WTC11 (cell line): ENCODE measurements around the gene ZBTB43. TPM values are rescaled to one million over a fixed set of nuclear protein-coding genes. Genes with fewer than 3 reads are reported as not detected.
A peak's percentile ranks its signal among the peaks of the same experiment; 100 is the strongest.
"Not testable (repeated sequence)": the region's sequence is repeated elsewhere in the genome, so short reads cannot be mapped to it uniquely, and the experiment has no call there.

Experiments
- ATAC-seq: fragments of 200-7000 bp; cut with Tn5 transposase; 2 replicates; pipeline ENCODE4 v1.10.0; 2021; ENCODE audit warnings: mild to moderate bottlenecking, moderate library complexity
- CTCF ChIA-PET: fragments of 300-600 bp; sonication (Branson Sonifier 250); formaldehyde crosslinking; loops from one replicate; lab custom pipeline; 2021; ENCODE audit warnings: antibody characterized with exemption; lab: Charles Lee
- POLR2A ChIA-PET: fragments of 350-600 bp; sonication (Branson Sonifier 250); formaldehyde crosslinking; loops from one replicate; lab custom pipeline; 2021; ENCODE audit warnings: antibody characterized with exemption; lab: Charles Lee
- DNase-seq: peaks from one replicate; pipeline ENCODE4 v3.0.0; 2021; ENCODE audit warnings: low spot score
- H3K27ac Mint-ChIP-seq: 2 replicates; pipeline ENCODE4 v1.8.0; 2021; ENCODE audit warnings: mixed read lengths
- H3K27me3 Mint-ChIP-seq: 2 replicates; pipeline ENCODE4 v1.8.0; 2021; ENCODE audit warnings: low read depth, mild to moderate bottlenecking, moderate library complexity, mixed read lengths
- H3K36me3 Mint-ChIP-seq: 2 replicates; pipeline ENCODE4 v1.8.0; 2021; ENCODE audit warnings: mixed read lengths
- H3K4me1 Mint-ChIP-seq: 2 replicates; pipeline ENCODE4 v1.8.0; 2022; ENCODE audit warnings: mixed read lengths
- H3K4me3 Mint-ChIP-seq: 2 replicates; pipeline ENCODE4 v1.8.0; 2021; ENCODE audit warnings: mild to moderate bottlenecking, moderate library complexity, mixed read lengths
- H3K9me3 Mint-ChIP-seq: 2 replicates; pipeline ENCODE4 v1.8.0; 2021; ENCODE audit warnings: mixed read lengths
- ATF1 ChIP-seq: sonication (generic); formaldehyde crosslinking; IDR thresholded peaks from 2 replicates; pipeline ENCODE4 v1.8.1; 2023; ENCODE audit warnings: mild to moderate bottlenecking, moderate library complexity, missing genetic modification reagents
- CREB1 ChIP-seq: sonication (generic); formaldehyde crosslinking; IDR thresholded peaks from 2 replicates; pipeline ENCODE4 v1.8.0; 2023; ENCODE audit warnings: mild to moderate bottlenecking, missing genetic modification reagents
- E2F5 ChIP-seq: sonication (generic); formaldehyde crosslinking; IDR thresholded peaks from 2 replicates; pipeline ENCODE4 v1.8.1; 2022; ENCODE audit warnings: mild to moderate bottlenecking, moderate library complexity, missing genetic modification reagents
- GABPB1 ChIP-seq: sonication (generic); formaldehyde crosslinking; IDR thresholded peaks from 2 replicates; pipeline ENCODE4 v1.8.1; 2023; ENCODE audit warnings: mild to moderate bottlenecking, missing genetic modification reagents
- KAT7 ChIP-seq: sonication (generic); formaldehyde crosslinking; IDR thresholded peaks from 2 replicates; pipeline ENCODE4 v1.8.1; 2023; ENCODE audit warnings: missing genetic modification reagents, mild to moderate bottlenecking, borderline replicate concordance
- MLX ChIP-seq: sonication (generic); formaldehyde crosslinking; IDR thresholded peaks from 2 replicates; pipeline ENCODE4 v1.8.1; 2023; ENCODE audit warnings: mild to moderate bottlenecking, missing genetic modification reagents, moderate library complexity
- NR1H2 ChIP-seq: sonication (generic); formaldehyde crosslinking; IDR thresholded peaks from 2 replicates; pipeline ENCODE4 v1.9.0; 2021; ENCODE audit warnings: mild to moderate bottlenecking, moderate library complexity, missing genetic modification reagents
- PREB ChIP-seq: sonication (generic); formaldehyde crosslinking; IDR thresholded peaks from 2 replicates; pipeline ENCODE4 v1.8.1; 2022; ENCODE audit warnings: mild to moderate bottlenecking, missing genetic modification reagents, moderate library complexity, borderline replicate concordance
- RELA ChIP-seq: sonication (generic); formaldehyde crosslinking; IDR thresholded peaks from 2 replicates; pipeline ENCODE4 v1.8.1; 2022; ENCODE audit warnings: missing genetic modification reagents, mild to moderate bottlenecking, borderline replicate concordance
- SMAD4 ChIP-seq: sonication (generic); formaldehyde crosslinking; IDR thresholded peaks from 2 replicates; pipeline ENCODE4 v1.8.0; 2022; ENCODE audit warnings: mild to moderate bottlenecking, missing genetic modification reagents
- TCF7 ChIP-seq: sonication (generic); formaldehyde crosslinking; IDR thresholded peaks from 2 replicates; pipeline ENCODE4 v1.8.0; 2022; ENCODE audit warnings: mild to moderate bottlenecking, low read depth, missing genetic modification reagents, moderate library complexity
- TP53 ChIP-seq: sonication (generic); formaldehyde crosslinking; IDR thresholded peaks from 2 replicates; pipeline ENCODE4 v1.8.1; 2023; ENCODE audit warnings: mild to moderate bottlenecking, missing genetic modification reagents
- ZNF317 ChIP-seq: sonication (generic); formaldehyde crosslinking; IDR thresholded peaks from 2 replicates; pipeline ENCODE4 v1.8.1; 2023; ENCODE audit warnings: low read depth, mild to moderate bottlenecking, moderate library complexity, missing genetic modification reagents, borderline replicate concordance
- ZNF416 ChIP-seq: fragments of 250-450 bp; sonication (Bioruptor Pico); IDR thresholded peaks from 2 replicates; pipeline ENCODE4 v1.9.0; 2021; ENCODE audit warnings: mild to moderate bottlenecking, inconsistent platforms
- ZNF423 ChIP-seq: fragments of 250-450 bp; sonication (Bioruptor Pico); IDR thresholded peaks from 2 replicates; pipeline ENCODE4 v2.1.2; 2022; ENCODE audit warnings: mild to moderate bottlenecking, moderate library complexity
- ZNF425 ChIP-seq: fragments of 250-450 bp; sonication (Bioruptor Pico); conservative IDR thresholded peaks from 2 replicates; pipeline ENCODE4 v1.9.0; 2021; ENCODE audit warnings: mild to moderate bottlenecking
- total RNA-seq: library from RNA; stranded (reverse); gene quantifications from 3 replicates; pipeline ENCODE4 v1.2.3, GENCODE V29; 2021

The ZBTB43 gene
- total RNA-seq, 1 experiment from 2014 or later: 23.8 TPM

- Mint-ChIP-seq H3K4me3 (peak overlapping the region; percentile 95), H3K36me3 (no peaks in the 10 kb centered on the region), H3K4me1 (peaks cover 13% of the 10 kb centered on the region), H3K27me3 (peaks cover 12% of the 10 kb centered on the region), H3K9me3 (peaks cover 5% of the 10 kb centered on the region; the same call in 1 of the 2 replicates), H3K27ac (peak overlapping the region; percentile 89)
- DNase-seq (no peak), ATAC-seq (no peak)
- POLR2A ChIA-PET: interaction anchor here (0.6 to 1.3 kb wide), 5 partner anchors 13 to 110 kb away, joined by 3 to 4 read pairs (median 3); partner anchors contain the start of genes RALGPS1 and ZBTB34
- TF ChIP-seq ZNF425 (CRISPR knock-in tag) (no peak), PREB (CRISPR knock-in tag) (no peak)
- CTCF ChIA-PET: interaction anchor here (0.9 to 2.8 kb wide), 7 partner anchors 23 to 247 kb away, joined by 3 to 22 read pairs (median 5); no protein-coding TSS in a partner anchor
These were observed 593 bp upstream of the ZBTB43 start for GRCh38 chr9:126804198-126804695.

GRCh38 chr9:126805554-126806262, 868 bp downstream of the ZBTB43 start:
- H3K4me3 Mint-ChIP-seq: peak overlapping the region; percentile 95
- POLR2A ChIA-PET: interaction anchor here (1.1 to 1.3 kb wide), 2 partner anchors 24 to 109 kb away, joined by 3 to 4 read pairs; partner anchors contain the start of gene RALGPS1
- H3K36me3 Mint-ChIP-seq: no peaks in the 10 kb centered on the region
- no peak for ATAC-seq
- TF ChIP-seq ZNF317 (no peak), NR1H2 (CRISPR knock-in tag) (no peak), ATF1 (no peak), TCF7 (CRISPR knock-in tag) (no peak)
- TF ChIP-seq, all 79 proteins: peak for 0
- DNase-seq: no peak
- CTCF ChIA-PET: interaction anchor here (0.8 to 2.8 kb wide), 6 partner anchors 20 to 810 kb away, joined by 3 to 22 read pairs (median 4); no protein-coding TSS in a partner anchor
- Mint-ChIP-seq H3K9me3 (peaks cover 5% of the 10 kb centered on the region; the same call in 1 of the 2 replicates), H3K27me3 (peaks cover 12% of the 10 kb centered on the region), H3K27ac (peak overlapping the region; percentile 95), H3K4me1 (peaks cover 13% of the 10 kb centered on the region)

GRCh38 chr9:126806336-126806735, 1.5 kb downstream of the ZBTB43 start:
- Mint-ChIP-seq H3K9me3 (peaks cover 5% of the 10 kb centered on the region; the same call in 1 of the 2 replicates), H3K4me3 (peak overlapping the region; percentile 95), H3K27me3 (peaks cover 12% of the 10 kb centered on the region), H3K27ac (no peak overlapping the region), H3K4me1 (peaks cover 13% of the 10 kb centered on the region), H3K36me3 (no peaks in the 10 kb centered on the region)
- DNase-seq: no peak
- ChIA-PET POLR2A (no interaction called here), CTCF (interaction anchor here (1.3 kb wide), 1 partner anchor 100 kb away, joined by 3 read pairs; no protein-coding TSS in a partner anchor)
- no peak for ATAC-seq
- TF ChIP-seq KAT7: no peak
- TF ChIP-seq CREB1 (CRISPR knock-in tag): no peak
- no peak for TF ChIP-seq SMAD4 (CRISPR knock-in tag)
- no peak for TF ChIP-seq RELA
- TF ChIP-seq, all 79 proteins: peak for 0

GRCh38 chr9:126809068-126809467, 4.2 kb downstream of the ZBTB43 start:
- H3K4me3 Mint-ChIP-seq: no peak overlapping the region
- DNase-seq (no peak), ATAC-seq (no peak)
- CTCF ChIA-PET: no interaction called here
- H3K36me3 Mint-ChIP-seq: peaks cover 17% of the 10 kb centered on the region
- TF ChIP-seq TP53 (CRISPR knock-in tag) (no peak), TCF7 (CRISPR knock-in tag) (no peak), GABPB1 (CRISPR knock-in tag) (peak; percentile 96), E2F5 (no peak), ZNF423 (CRISPR knock-in tag) (no peak), MLX (no peak), ZNF416 (no peak)
- TF ChIP-seq, all 79 proteins: peak for 1
- Mint-ChIP-seq H3K27me3 (no peaks in the 10 kb centered on the region; the same call in 1 of the 2 replicates), H3K27ac (no peak overlapping the region), H3K9me3 (peaks cover 9% of the 10 kb centered on the region), H3K4me1 (peaks cover 13% of the 10 kb centered on the region)
- POLR2A ChIA-PET: no interaction called here

- POLR2A ChIA-PET: not testable (repeated sequence)
- H3K4me1 Mint-ChIP-seq: peaks cover 13% of the 10 kb centered on the region
- CTCF ChIA-PET: interaction anchor here (1.0 kb wide), 1 partner anchor 104 kb away, joined by 3 read pairs; no protein-coding TSS in a partner anchor
These were observed 5.4 kb downstream of the ZBTB43 start for GRCh38 chr9:126810221-126810620.

More at GRCh38 chr9:126810221-126810620, 5.4 kb downstream of the ZBTB43 start:
- not testable (repeated sequence) for DNase-seq, ATAC-seq, H3K27me3 Mint-ChIP-seq, H3K4me3 Mint-ChIP-seq, H3K27ac Mint-ChIP-seq
- Mint-ChIP-seq H3K36me3 (peaks cover 26% of the 10 kb centered on the region), H3K9me3 (peaks cover 15% of the 10 kb centered on the region)
